ENCODE results near the gene TAS2R13. TPM values are rescaled to one million over a fixed set of nuclear protein-coding genes. Genes with fewer than 3 reads are reported as not detected.

The TAS2R13 gene
- total RNA-seq, 1 donor from 2014 or later: 0.20 TPM

GRCh38 chr12:10867381-10867780 lies 42.0 kb downstream of the TAS2R13 start:
- DNase-seq (ENCODE audit: low read depth in 2 of 2): no peak

- no peak for DNase-seq (ENCODE audit: low read depth in 2 of 2)
These were observed 45.7 kb downstream of the TAS2R13 start for GRCh38 chr12:10863512-10864218.

- no peak for DNase-seq (ENCODE audit: low read depth in 2 of 2)
These were observed 48.0 kb downstream of the TAS2R13 start for GRCh38 chr12:10861366-10861765.

Other genes with a start within 250 kb of the TAS2R13 start
- gene STYK1, start 235.5 kb downstream of the TAS2R13 start, total RNA-seq: 4.2 and 8.1 TPM in 2 replicates
- 127 and 170 TPM in 2 replicates for gene YBX3, start 186.2 kb downstream of the TAS2R13 start, total RNA-seq
- gene TAS2R7, start 106.9 kb downstream of the TAS2R13 start, total RNA-seq: not detected in 2 replicates
- gene TAS2R8, start 102.3 kb downstream of the TAS2R13 start, total RNA-seq: not detected in 2 replicates
- under 0.01 TPM in 1 of 2 replicates, not detected in the other for gene TAS2R9, start 99.4 kb downstream of the TAS2R13 start, total RNA-seq
- gene TAS2R10, start 83.2 kb downstream of the TAS2R13 start, total RNA-seq: under 0.01 and 0.22 TPM in 2 replicates
- 0.22 and 0.40 TPM in 2 replicates for gene PRR4, start 60.1 kb downstream of the TAS2R13 start, total RNA-seq
- 5.2 and 8.3 TPM in 2 replicates for gene PRH1, start 25.3 kb downstream of the TAS2R13 start, total RNA-seq
- not detected in 2 replicates for gene PRH2, start 19.7 kb upstream of the TAS2R13 start, total RNA-seq
- gene TAS2R14, start 29.7 kb upstream of the TAS2R13 start, total RNA-seq: 0.87 and 1.4 TPM in 2 replicates
- gene TAS2R50, start 77.3 kb upstream of the TAS2R13 start, total RNA-seq: 1.1 and 1.2 TPM in 2 replicates
- 1.1 and 1.8 TPM in 2 replicates for gene TAS2R20, start 88.7 kb upstream of the TAS2R13 start, total RNA-seq
- gene TAS2R19, start 113.1 kb upstream of the TAS2R13 start, total RNA-seq: 1.3 and 2.6 TPM in 2 replicates
- 1.1 and 1.8 TPM in 2 replicates for gene TAS2R31, start 121.8 kb upstream of the TAS2R13 start, total RNA-seq
- 0.65 and 0.79 TPM in 2 replicates for gene TAS2R46, start 152.7 kb upstream of the TAS2R13 start, total RNA-seq
- 0.65 and 0.99 TPM in 2 replicates for gene TAS2R43, start 182.8 kb upstream of the TAS2R13 start, total RNA-seq
- 1.1 and 2.2 TPM in 2 replicates for gene TAS2R30, start 225.1 kb upstream of the TAS2R13 start, total RNA-seq

Measured in lung microvascular endothelial cell (primary cell).